GM19351 (cell line): ENCODE measurements around the gene MEAF6.
"Not testable (repeated sequence)": the region's sequence is repeated elsewhere in the genome, so short reads cannot be mapped to it uniquely, and the experiment has no call there.

Experiments used
- ATAC-seq: cut with Tn5 transposase; IDR thresholded peaks from one replicate; pipeline ENCODE4 v1.9.1; 2021; ENCODE audit warnings: mild to moderate bottlenecking, moderate library complexity; ENCODE audit not compliant: unreplicated experiment

Gene MEAF6

DNA sequence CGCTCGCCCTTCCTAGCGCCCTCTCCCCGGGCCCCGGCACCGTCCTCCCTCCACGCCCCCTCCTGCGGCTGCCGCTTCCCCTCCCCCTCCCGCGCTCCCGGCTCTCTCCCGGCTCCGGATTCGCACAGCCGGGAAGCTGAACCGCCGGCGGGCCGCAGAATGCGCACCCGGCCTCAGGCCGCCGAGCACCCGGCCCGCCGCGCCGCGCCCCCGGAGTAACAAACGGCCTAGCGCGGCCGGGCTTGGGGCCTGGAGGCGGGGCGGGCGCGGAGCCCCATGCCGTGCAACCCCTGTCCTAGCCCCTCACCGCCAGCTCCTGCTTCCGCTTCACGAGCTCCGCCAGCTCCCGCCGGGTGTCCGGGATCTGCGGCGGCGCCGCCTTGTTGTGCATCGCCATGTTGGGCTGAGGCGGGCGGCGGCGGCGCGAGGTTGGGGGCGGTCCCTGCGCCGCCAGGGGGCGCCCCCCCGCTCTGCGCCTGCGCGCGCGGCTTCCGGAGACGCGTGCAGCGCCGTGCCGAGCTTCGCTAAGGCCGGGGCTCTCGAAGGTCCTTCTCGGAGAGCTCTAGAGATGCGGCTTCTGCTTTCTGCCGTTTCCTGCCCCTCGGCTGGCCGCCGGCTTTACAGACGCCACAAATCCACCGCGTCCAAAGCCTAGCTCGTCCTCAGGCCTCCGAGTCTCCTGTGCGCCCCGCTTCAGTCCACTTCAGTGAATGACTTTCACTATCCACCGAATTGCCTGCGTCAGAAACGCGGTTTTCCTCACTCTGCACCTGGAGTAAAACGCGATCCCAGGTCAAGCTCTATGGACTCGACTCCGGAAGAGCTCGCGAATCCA, at the start of gene MEAF6:
MEAF6 (minus strand) TSS at position 417 of the 835 bp plus-strand sequence; CDS start at position 397, 20 bp downstream.
- ATAC-seq: peak; percentile 85

DNA sequence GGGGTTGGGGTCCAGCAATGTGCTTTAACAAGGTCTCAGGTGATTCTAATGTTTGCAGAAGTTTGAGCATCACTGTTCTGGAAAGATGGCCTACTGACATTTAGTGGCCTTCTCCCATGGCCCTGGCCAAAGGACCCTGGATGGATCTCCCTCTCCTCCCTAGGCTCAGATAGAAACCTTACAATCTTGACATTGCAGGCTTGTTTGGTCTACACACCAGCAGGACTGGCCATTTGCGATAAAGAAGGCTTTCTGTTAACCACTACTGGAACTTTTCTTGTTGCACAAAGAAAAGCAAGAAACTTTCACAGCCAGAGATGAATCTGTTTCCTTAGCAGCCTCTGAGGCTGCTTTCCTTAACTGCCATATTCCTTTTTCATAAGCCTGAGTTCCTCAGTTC, 48.4 kb upstream of the MEAF6 start:
- ATAC-seq: no peak

DNA sequence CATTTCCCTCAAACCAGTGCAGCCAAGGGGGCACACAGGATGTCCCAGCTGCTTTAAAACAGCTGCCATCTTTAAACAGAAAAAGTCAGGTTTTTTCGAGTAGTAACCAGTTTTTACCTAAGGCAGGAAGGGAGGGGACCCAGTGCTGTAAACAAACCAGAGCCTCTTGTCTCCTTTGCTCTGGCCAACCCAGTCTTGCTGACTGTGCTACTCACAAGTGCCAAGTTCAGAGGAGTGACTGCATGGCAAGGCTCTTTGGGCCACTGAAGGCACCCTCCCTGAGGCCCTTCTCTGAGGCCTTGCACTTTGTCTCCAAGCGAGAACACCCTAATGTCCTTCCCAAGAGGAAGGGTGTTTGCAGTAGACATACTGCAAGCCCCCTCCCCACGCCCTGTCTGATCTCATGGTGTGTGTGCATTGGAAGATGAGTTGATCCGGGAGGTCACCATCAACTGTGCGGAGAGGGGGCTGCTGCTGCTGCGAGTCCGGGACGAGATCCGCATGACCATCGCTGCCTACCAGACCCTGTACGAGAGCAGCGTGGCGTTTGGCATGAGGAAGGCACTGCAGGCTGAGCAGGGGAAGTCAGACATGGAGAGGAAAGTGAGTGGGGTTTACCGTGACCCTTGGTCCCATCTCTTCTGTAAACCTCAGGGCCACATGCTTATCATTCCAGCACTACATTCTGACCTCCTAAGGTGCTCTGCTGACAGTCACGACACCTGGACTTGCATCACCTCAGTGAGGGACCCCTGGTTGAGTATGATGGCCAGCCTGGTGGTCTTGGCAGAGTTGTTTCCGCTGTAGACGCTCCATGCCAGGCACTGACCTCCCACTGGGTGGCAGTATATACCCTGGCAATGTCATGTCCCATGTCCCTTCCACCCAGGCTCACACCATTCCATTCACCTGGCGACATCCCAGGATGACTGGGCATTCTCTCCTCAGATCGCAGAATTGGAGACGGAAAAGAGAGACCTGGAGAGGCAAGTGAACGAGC, 46.9 kb upstream of the MEAF6 start:
- no peak for ATAC-seq

DNA sequence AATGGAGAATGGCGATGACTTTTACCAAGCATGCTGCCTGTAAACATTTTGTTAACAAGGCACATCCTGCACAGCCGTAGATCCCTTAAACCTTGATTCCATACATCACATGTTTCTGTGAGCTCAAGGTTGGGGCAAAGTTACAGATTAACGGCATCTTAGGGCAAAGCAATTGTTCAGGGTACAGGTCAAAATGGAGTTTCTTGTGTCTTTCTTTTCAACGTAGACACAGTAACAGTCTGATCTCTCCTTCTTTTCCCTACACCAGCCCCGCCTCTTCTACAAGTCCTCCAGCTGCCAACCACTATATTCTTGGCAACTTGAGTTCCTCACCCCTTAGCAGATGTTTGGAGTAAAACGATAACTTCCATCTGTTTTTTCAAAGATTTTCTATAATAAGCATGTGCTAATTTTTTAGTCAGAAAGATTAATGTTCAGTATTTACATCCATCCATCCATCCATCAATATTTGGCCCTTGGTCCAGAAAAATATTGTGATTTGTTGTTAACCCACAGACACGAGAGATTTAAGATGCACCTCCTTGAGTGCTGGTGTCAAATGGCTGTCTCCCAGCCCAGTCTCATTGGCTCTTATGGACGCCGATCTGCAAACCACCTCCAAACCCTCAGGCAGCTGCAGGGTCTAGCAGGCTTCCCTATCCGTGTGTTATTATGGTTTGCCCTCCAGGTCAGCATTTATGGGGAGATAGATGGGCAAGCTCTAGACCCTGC, 46.0 kb upstream of the MEAF6 start:
- no peak for ATAC-seq

DNA sequence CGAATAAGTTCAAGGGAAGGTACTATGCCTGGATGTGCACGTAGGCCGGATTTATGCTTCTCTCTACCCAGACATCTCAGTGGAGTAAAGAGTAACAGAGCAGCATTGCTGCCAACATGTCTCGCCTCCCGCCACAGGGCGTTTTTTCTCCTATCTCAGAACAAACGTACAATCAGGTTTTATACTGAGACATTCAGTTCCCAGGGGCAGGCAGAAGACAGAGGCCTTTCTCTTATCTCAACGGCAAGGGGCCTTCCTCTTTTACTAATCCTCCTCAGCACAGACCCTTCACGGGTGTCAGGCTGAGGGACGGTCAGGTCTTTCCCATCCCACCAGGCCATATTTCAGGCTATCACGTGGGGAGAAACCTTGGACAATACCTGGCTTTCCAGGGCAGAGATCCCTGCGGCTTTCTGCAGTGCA, 45.4 kb upstream of the MEAF6 start:
- ATAC-seq: not testable (repeated sequence)

DNA sequence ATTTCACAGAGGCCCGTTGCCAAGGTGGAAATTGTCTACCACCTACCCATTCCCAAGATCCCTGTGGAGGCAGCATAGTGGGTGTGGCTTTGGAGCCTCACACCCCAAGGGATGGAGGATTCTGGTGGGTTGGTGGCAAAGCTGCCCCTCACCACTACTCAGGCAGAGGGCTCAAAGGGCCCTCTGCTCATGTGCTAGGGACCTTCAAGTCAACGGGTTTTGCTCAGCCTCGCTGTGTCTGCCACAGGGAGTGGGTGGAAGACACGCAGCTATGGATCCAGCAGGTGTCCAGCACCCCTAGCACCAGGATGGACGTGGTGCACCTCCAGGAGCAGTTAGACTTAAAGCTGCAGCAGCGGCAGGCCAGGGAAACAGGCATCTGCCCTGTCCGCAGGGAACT, 44.5 kb upstream of the MEAF6 start:
- no peak for ATAC-seq

DNA sequence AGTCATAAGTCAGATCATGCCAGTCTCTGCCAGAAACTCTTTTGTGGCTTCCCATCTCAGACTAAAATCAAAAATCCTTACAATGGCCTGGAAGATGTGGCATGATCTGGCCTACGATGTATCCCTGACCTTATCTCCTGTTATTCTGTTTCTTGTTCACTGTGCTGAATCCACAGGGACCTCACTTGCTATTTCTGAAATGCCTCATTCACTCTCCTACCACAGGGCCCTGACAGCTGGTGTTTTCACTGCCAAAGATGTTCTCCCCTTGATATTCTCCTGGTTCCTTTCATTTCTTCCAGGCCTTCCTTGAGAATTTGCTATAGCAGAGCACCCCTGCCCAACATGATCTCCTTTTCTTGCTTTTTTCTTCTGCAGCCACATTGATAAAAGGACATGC, 43.8 kb upstream of the MEAF6 start:
- ATAC-seq: no peak

DNA sequence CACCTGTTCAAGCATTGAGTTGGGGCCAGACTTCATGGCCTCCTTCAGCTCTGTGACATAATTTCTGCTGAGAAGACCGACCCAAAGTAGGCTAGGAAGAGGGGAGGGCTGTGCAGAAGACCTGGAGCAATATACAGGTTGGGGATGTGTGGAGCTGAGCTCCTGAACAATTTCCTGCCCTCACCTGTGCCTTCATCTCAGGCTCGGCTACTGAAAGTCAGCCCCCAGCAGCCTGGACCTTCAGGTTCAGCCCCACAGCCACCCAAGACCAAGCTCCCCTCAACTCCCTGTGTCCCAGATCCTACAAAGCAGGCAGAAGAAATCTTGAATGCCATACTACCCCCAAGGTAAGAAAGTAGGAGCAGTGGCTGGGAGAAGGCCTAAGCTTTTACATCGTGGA, 42.8 kb upstream of the MEAF6 start:
- no peak for ATAC-seq

DNA sequence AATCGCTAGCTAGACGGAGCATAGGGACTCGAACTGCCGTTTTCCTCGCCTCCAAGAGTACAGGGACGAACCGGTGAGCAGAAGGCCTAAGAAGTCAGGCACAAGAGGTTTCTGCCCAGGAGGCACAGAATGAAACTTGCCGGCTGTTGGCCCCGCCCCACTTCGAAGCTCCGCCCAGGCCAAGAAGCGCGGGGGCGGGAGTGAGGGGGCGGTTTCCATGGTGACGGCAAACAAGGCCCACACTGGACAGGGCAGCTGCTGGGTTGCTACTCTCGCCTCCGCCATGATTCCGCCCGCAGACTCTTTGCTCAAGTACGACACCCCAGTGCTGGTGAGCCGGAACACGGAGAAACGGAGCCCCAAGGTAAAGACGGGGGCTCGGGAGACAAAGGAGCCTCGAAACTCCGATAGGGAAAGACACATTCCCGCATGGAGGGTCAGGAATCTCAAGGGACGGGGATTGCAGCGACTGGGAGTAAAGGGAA, 42.2 kb upstream of the MEAF6 start, which contains the start of gene DNALI1:
DNALI1 (plus strand) TSS at position 229 of the 485 bp plus-strand sequence; CDS start at position 284, 55 bp downstream.
- ATAC-seq: no peak

DNA sequence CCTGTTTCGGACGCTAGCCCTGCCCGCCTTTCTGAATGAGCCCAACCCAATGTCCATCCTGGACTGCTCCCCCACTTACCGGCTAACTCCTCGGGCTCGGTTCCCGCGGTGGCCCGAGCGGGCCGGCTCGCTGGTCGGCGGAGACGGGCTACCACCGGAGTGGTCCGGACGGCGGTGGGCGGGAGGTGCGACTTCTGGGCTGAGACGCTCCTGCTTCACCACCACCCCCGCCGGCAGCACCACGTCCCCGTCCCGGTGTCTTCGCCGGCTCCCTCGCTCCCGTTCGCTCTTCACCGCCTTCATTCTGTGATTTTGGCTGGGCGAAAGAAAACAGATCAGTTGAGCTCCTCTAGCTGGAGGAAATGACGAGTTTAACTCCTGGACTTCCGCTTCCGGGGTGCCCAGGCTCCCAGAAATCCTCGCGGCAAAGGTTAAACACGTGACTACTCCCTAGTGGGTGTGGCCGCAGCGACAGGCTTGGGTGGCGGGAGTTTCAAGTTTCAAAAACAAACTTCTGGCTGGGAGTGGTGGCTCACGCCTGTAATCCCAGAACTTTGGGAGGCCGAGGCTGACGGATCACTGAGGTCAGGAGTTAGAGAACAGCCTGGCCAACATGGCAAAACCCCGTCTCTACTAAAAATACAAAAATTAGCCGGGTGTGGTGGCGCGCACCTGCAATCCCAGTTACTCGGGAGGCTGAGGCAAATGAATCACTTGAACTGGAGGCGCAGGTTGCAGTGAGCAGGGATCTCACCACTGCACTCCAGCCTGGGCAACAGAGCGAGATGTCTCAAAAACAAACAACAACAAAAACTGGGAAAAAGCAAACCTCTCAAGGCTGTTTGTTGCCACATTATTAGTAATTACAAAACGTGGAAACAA, 39.6 kb upstream of the MEAF6 start, which contains the start of gene SNIP1:
SNIP1 (minus strand) TSS at position 367 of the 882 bp plus-strand sequence; CDS start at position 303, 64 bp downstream.
- ATAC-seq: peak; percentile 83

DNA sequence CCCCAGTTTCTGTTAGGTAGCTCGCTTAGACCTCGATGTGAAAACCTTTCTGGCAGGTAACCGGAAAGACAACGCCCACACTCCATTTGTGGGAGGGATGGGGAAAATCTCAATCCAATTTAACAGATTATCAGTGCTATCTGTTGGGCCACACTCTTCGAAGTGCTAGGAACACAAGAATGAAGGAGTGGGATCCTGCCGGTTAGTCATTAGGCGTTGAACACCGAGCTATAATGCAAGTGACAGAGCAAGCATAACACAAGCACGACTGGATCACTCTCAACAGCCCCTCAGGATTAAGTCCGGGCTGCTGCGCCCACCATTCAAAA, 39.0 kb upstream of the MEAF6 start:
- ATAC-seq: no peak

DNA sequence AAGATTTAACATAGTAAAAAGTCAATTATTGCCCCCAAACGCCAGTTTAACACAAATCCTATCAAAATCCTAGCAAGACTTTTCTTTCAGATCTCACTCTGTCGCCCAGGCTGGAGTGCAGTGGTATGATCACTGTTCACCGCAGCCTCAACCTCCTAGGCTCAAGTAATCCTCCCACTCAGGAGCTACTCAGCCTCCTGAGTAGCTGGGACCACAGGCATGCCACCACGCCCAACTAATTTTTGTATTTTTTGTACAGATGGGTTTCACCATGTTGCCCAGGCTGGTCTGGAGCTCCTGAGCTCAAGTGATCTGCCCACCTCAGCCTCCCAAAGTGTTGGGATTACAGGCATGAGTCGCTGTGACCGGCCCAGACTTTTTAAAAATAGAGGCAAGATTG, 34.8 kb upstream of the MEAF6 start:
- ATAC-seq: no peak

DNA sequence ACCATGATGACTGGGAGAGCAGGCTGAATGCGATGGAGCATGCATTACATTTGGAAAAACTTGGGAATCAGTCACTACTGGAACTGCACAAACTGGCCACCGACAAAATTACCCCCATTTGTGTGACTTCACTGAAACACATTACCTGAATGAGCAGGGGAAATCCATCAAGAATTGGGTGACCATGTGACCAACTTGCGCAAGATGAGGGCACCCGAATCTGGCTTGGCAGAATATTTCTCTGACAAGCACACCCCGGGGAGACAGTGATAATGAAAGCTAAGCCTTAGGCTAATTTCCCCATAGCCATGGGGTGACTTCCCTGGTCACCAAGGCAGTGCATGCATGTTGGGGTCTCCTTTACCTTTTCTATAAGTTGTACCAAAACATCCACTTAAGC, 30.5 kb upstream of the MEAF6 start:
- no peak for ATAC-seq

DNA sequence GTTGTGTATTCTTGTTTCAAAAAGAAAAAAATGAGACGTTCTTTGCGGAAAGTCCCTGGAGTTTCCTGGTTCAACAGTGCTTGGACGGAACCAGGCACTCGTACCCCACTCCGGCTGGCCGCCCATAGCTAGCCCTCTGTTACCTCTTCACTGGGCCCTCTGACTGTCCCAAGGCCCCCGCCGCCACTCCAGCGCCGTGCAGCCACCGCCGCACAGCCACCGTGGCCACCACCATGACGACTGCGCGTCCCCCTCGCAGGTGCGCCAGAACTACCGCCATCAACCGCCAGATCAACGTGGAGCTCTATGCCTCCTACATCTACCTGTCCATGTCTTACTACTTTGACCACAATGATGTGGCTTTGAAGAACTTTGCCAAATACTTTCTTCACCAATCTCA, 30.0 kb upstream of the MEAF6 start:
- ATAC-seq: no peak

DNA sequence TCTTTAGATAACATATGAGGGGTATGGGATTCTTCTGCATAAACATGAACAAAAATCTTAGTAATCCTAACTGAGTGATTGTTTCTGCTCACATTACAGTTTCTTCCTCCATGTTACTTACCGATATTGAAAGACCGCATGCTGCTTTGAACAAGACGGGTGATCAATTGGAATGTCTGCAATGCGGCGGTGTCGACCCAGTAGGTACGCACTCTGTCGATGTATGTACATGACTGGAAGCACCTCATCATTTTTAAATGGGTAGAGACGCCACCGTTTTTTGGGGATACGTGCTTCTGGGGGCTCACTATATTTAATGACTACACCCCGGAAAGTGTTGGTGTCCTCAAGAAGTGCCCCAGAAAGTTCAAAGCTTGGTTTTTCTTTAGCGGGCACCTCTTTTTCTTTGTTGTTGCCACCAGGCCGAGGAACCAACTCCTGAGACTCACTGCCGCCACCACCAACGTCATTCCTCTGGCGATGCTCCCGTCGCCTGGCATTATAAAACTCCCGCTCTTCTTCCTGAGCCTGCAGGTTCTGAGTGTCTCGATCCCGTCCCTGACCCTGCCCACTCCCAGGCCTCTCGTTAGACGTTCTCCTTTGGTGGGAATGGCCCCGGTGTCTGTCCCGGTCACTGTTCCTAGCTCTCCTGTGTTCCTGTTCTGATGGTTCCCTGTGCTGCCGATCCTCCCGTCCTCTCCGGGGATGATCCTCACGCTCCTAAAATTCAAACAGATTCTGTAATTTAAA, 25.6 kb upstream of the MEAF6 start:
- no peak for ATAC-seq

DNA sequence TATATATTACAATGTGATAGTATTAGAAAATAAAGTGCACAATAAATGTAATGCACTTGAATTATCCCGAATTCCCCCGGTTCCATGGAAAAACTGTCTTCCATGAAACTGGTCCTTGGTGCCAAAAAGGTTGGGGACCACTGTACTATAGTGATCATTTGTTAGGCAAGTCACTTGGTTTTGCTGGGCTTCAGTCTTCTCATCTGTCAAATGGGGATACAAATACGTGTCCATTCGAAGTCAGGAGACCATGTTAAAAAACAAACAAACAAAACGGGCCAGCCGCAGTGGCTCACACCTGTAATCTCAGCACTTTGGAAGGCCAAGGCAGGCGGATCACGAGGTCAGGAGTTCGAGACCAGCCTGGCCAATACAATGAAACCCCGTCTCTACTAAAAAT, 24.6 kb upstream of the MEAF6 start:
- not testable (repeated sequence) for ATAC-seq

DNA sequence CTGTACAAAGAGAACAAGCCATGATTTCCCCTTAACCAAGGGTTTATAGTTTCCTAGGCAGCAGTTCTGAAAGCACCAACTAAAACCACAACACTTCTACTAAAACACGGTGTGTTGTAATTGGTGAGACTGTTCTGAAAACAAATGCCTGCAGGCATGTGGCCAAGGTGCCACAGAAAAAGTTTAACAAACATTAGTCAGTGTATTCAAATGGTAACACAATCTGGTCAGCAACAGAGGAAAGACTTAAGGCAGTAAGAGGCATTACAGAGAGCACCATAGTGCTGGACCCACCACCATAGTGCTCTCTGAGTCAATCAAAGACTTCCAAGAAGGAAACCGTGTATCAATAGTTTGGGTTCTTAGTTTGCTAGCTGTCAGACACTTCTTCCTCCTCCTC, 22.8 kb upstream of the MEAF6 start:
- no peak for ATAC-seq

DNA sequence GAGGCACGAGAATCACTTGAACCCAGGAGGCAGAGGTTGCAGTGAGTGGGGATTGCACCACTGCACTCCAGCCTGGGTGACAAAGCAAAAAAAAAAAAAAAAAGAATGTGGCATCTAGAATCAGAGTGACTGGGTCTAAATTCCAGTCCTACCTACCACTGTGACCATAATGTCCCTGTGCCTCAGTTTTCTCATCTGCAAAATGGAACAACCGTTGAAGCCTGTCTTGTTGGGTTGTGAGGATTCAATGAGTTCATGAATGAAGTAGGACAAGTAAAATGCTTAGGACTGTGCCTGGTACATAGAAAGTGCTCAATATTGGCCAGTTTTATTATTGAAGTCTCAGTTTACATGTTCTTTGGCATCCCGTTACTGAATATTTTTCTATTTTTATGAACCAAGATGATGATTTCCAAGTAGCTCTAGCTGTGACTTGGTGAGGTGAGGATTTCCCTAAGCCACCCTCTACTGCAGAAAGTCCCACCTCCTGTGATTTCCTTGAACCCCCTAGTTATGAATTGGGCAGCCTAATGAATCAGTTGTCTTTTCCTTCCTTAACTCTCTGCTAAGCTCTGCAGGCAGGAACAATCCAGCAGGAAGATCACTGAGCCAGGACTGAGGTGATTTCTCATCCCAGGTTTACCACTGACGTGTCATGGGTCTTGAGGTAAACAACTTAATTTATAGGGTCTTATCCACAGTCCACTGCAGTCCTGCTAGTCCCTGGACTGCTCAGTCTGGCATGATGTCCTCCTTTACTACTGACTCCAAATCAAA, 18.9 kb upstream of the MEAF6 start:
- no peak for ATAC-seq
